Neural progenitor cell (in vitro differentiated cells): ENCODE data around the gene NOXA1. TPM values are rescaled to one million over a fixed set of nuclear protein-coding genes. Genes with fewer than 3 reads are reported as not detected.

ENCODE experiments used
- DNase-seq: peaks from one replicate; pipeline ENCODE4 v3.0.0-alpha.2; 2016; ENCODE audit warnings: low spot score
- H2AFZ ChIP-seq: fragments of 200-600 bp; sonication (generic); replicated peaks from 2 replicates; pipeline ENCODE4 v1.6.1; 2016; ENCODE audit warnings: antibody characterized with exemption
- H3F3A ChIP-seq: fragments of 200-600 bp; sonication (generic); 2 replicates; pipeline ENCODE4 v1.6.1; 2016; ENCODE audit warnings: antibody characterized with exemption, low read depth
- H3K27ac ChIP-seq: fragments of 200-600 bp; sonication (generic); 2 replicates; pipeline ENCODE4 v1.5.1; 2016; ENCODE audit warnings: mild to moderate bottlenecking
- H3K27me3 ChIP-seq: fragments of 200-600 bp; sonication (generic); 2 replicates; pipeline ENCODE4 v1.6.1; 2016; ENCODE audit warnings: mild to moderate bottlenecking, moderate library complexity
- H3K36me3 ChIP-seq: fragments of 200-600 bp; sonication (generic); 2 replicates; pipeline ENCODE4 v1.5.1; 2016
- H3K4me1 ChIP-seq: fragments of 200-600 bp; sonication (generic); 2 replicates; pipeline ENCODE4 v1.6.1; 2016; ENCODE audit warnings: mixed run types
- H3K4me2 ChIP-seq: fragments of 200-600 bp; sonication (generic); 2 replicates; pipeline ENCODE4 v1.6.1; 2016
- H3K4me3 ChIP-seq: fragments of 200-600 bp; sonication (generic); 2 replicates; pipeline ENCODE4 v1.5.1; 2016
- H3K79me2 ChIP-seq: fragments of 200-600 bp; sonication (generic); 2 replicates; pipeline ENCODE4 v1.6.1; 2016; ENCODE audit warnings: low read depth
- H3K9ac ChIP-seq: fragments of 200-600 bp; sonication (generic); 2 replicates; pipeline ENCODE4 v1.6.1; 2016
- H3K9me3 ChIP-seq: fragments of 200-600 bp; sonication (generic); 2 replicates; pipeline ENCODE4 v1.5.1; 2016; ENCODE audit warnings: low read depth
- H4K20me1 ChIP-seq: fragments of 200-600 bp; sonication (generic); 2 replicates; pipeline ENCODE4 v1.6.1; 2016; ENCODE audit warnings: low read depth
- H3K27ac Mint-ChIP-seq: 3 replicates; pipeline ENCODE4 v1.8.0; 2021; ENCODE audit warnings: mixed read lengths
- H3K27me3 Mint-ChIP-seq: 2 replicates; pipeline ENCODE4 v1.8.0; 2022; ENCODE audit warnings: low read depth, mild to moderate bottlenecking, inconsistent platforms, moderate library complexity, mixed read lengths; ENCODE audit not compliant: insufficient read depth
- H3K36me3 Mint-ChIP-seq: 3 replicates; pipeline ENCODE4 v1.8.0; 2021; ENCODE audit warnings: mixed read lengths
- H3K4me1 Mint-ChIP-seq: 3 replicates; pipeline ENCODE4 v1.8.0; 2021; ENCODE audit warnings: mixed read lengths
- H3K4me3 Mint-ChIP-seq: 3 replicates; pipeline ENCODE4 v1.8.0; 2021; ENCODE audit warnings: mild to moderate bottlenecking, moderate library complexity, mixed read lengths
- H3K9me3 Mint-ChIP-seq: 3 replicates; pipeline ENCODE4 v1.8.0; 2020; ENCODE audit warnings: mixed read lengths
- CTCF ChIP-seq: fragments of 200-600 bp; sonication (generic); IDR thresholded peaks from 2 replicates; pipeline ENCODE4 v1.5.1; 2017; ENCODE audit warnings: antibody characterized with exemption, mild to moderate bottlenecking
- EZH2 ChIP-seq: fragments of 200-600 bp; sonication (generic); IDR thresholded peaks from 2 replicates; pipeline ENCODE4 v1.6.1; 2017; ENCODE audit warnings: antibody characterized with exemption, mild to moderate bottlenecking, moderate library complexity
- EZH2phosphoT487 ChIP-seq: fragments of 200-600 bp; sonication (generic); IDR thresholded peaks from 2 replicates; pipeline ENCODE4 v1.6.1; 2017; ENCODE audit warnings: antibody characterized with exemption
- total RNA-seq: library from RNA; depleted of rRNA; stranded (reverse); fragments of >200 nt; gene quantifications from 2 replicates; pipeline ENCODE4 v1.2.3, GENCODE V29; 2015; ENCODE audit warnings: low replicate concordance

NOXA1 gene
- total RNA-seq, 1 donor from 2014 or later, result 0.39 TPM

- no peak overlapping the region for H3K4me3 Mint-ChIP-seq
- Histone ChIP-seq H3K9ac (no peak overlapping the region), H3K36me3 (no peaks in the 10 kb centered on the region), H3K27me3 (no peaks in the 10 kb centered on the region), H3K4me3 (no peak overlapping the region), H4K20me1 (no peaks in the 10 kb centered on the region), H3K4me2 (no peak overlapping the region), H2AFZ (no peak overlapping the region), H3K4me1 (no peaks in the 10 kb centered on the region), H3K79me2 (no peaks in the 10 kb centered on the region), H3K27ac (no peak overlapping the region), H3K9me3 (no peaks in the 10 kb centered on the region), H3F3A (no peaks in the 10 kb centered on the region)
- H3K27ac Mint-ChIP-seq, result no peak overlapping the region
- TF ChIP-seq EZH2, result no peak
- no peak for TF ChIP-seq EZH2phosphoT487
- no peak for TF ChIP-seq CTCF
- peaks cover 10% of the 10 kb centered on the region for H3K4me1 Mint-ChIP-seq
- peaks cover 3% of the 10 kb centered on the region for H3K27me3 Mint-ChIP-seq
- DNase-seq, result no peak
- H3K9me3 Mint-ChIP-seq, result peaks cover 23% of the 10 kb centered on the region
- H3K36me3 Mint-ChIP-seq, result peaks cover 5% of the 10 kb centered on the region
Measured at GRCh38 chr9:137477778-137478612, 54.8 kb downstream of the NOXA1 start.

DNA sequence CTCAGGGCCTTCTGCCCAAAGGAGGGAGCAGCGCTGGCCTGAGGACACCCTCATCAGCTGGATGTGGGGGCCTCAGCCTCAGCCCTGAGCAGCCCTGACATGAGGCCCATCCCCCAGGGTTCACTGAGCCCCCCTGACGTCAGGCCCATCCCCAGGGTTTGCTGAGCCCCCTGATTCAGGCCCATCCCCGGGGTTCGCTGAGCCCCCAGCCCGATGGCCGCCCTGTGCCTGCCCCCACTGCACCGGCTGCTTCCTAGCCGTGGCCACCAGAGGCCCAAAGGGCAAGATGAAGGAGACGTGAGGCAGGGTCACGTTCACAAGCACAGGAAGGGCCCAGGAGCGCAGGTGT is 55.4 kb downstream of the NOXA1 start:
- Histone ChIP-seq H4K20me1 (no peaks in the 10 kb centered on the region), H3K9me3 (no peaks in the 10 kb centered on the region), H3K4me3 (no peak overlapping the region), H3K9ac (no peak overlapping the region), H3K4me2 (no peak overlapping the region), H3F3A (no peaks in the 10 kb centered on the region), H3K36me3 (no peaks in the 10 kb centered on the region), H3K4me1 (no peaks in the 10 kb centered on the region), H2AFZ (no peak overlapping the region), H3K79me2 (no peaks in the 10 kb centered on the region), H3K27me3 (no peaks in the 10 kb centered on the region), H3K27ac (no peak overlapping the region)
- H3K9me3 Mint-ChIP-seq, result peaks cover 19% of the 10 kb centered on the region
- H3K27me3 Mint-ChIP-seq, result peaks cover 1% of the 10 kb centered on the region
- no peaks in the 10 kb centered on the region for H3K36me3 Mint-ChIP-seq
- H3K27ac Mint-ChIP-seq, result no peak overlapping the region
- DNase-seq, result no peak
- TF ChIP-seq CTCF (no peak), EZH2phosphoT487 (no peak), EZH2 (no peak)
- H3K4me3 Mint-ChIP-seq, result no peak overlapping the region
- peaks cover 10% of the 10 kb centered on the region for H3K4me1 Mint-ChIP-seq

DNA sequence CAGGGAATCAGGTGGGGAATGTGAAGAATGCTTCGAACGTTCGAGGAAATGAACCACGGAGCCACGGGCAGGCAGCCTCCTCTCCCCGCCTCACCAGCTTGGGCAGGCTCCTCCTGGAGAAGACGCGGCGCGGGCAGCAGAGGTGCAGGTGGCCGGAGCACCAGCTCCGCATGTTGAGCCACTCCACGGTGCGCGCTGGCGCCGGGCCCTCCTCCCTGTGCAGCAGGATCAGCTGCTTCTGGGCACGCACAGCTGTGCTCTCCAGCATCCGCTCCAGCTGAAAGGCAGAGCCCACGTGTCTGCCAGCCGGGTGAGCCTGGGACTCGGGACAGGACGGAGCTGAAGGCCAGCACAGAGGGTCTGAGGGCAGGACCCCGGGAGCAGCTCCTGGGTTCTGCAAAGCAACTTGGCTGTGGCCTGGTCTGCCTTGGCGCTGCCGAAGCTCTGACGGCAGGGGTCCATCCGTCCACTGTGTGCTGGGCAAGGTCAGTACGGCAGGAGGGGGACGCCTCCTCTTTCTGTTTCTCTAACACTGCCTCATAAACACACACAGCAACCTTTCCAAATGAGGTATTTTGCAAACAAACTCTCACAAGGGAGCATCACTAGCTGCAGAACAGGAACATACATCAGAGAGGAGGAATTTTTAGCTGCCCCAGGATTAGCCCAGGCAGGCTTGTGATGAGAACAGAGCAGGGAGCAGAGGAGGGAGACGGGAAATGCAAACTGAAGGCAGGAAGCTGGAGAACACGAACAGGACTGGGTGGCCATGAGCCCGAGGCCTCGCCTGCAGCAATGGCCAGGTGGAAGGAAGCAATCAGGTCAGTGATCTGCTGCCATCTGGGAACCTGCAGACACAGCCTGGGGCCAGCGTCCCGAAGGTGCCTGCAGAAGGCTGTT is 56.0 kb downstream of the NOXA1 start:
- no peak overlapping the region for H3K27ac ChIP-seq

More for the DNA sequence above, 56.0 kb downstream of the NOXA1 start:
- H3K4me2 ChIP-seq, result no peak overlapping the region
- no peak overlapping the region for H2AFZ ChIP-seq
- Mint-ChIP-seq H3K9me3 (peaks cover 14% of the 10 kb centered on the region), H3K4me3 (no peak overlapping the region), H3K27ac (peak overlapping the region; percentile 84), H3K27me3 (no peaks in the 10 kb centered on the region), H3K36me3 (no peaks in the 10 kb centered on the region), H3K4me1 (peaks cover 13% of the 10 kb centered on the region)
- no peak overlapping the region for H3K9ac ChIP-seq
- no peaks in the 10 kb centered on the region for H3K27me3 ChIP-seq
- no peaks in the 10 kb centered on the region for H4K20me1 ChIP-seq
- H3K36me3 ChIP-seq, result no peaks in the 10 kb centered on the region
- no peak for DNase-seq
- no peaks in the 10 kb centered on the region for H3K79me2 ChIP-seq
- no peaks in the 10 kb centered on the region for H3K4me1 ChIP-seq
- no peak overlapping the region for H3K4me3 ChIP-seq
- no peaks in the 10 kb centered on the region for H3K9me3 ChIP-seq
- H3F3A ChIP-seq, result no peaks in the 10 kb centered on the region
- no peak for TF ChIP-seq EZH2phosphoT487
- no peak for TF ChIP-seq EZH2
- TF ChIP-seq CTCF, result no peak
